GM12864 (cell line): ENCODE results near the gene MAPK8IP3.

Experiments
- DNase-seq: peaks from one replicate; pipeline ENCODE4 v3.0.0-alpha.2; 2011; ENCODE audit warnings: low read depth
- H3K4me3 ChIP-seq: 2 replicates; pipeline ENCODE4 v1.5.1; 2011; ENCODE audit warnings: mild to moderate bottlenecking, low read depth, low read length, control low read depth
- TF ChIP-seq, protein P1 (sequence below): IDR thresholded peaks from 2 replicates; pipeline ENCODE4 v1.5.1; 2011; ENCODE audit warnings: low read depth, mild to moderate bottlenecking, moderate library complexity, low read length, control low read depth, inconsistent platforms; ENCODE audit errors: missing control alignments

The MAPK8IP3 gene

DNA sequence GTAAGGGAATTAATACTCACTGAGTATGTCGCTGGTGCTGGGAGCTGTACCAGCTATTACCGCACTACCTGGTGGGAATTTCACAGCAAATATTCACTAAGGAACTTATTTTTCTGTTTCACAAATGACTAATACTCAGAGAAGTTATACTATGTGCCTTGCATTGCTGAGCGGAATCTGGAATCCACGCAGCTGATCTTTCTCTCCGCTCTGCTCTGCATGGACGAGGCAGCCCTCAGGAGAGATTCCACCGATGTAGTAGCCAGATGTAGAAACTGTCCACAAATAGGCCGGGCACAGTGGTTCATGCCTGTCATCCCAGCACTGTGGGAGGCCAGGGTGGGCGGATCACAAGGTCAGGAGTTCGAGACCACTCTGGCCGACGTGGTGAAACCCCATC, 48.2 kb downstream of the MAPK8IP3 start:
- no peak overlapping the region for H3K4me3 ChIP-seq

GRCh38 chr16:1757714-1758461, 51.9 kb downstream of the MAPK8IP3 start:
- no peak for DNase-seq
- no peak overlapping the region for H3K4me3 ChIP-seq
- TF ChIP-seq, protein P1, sequence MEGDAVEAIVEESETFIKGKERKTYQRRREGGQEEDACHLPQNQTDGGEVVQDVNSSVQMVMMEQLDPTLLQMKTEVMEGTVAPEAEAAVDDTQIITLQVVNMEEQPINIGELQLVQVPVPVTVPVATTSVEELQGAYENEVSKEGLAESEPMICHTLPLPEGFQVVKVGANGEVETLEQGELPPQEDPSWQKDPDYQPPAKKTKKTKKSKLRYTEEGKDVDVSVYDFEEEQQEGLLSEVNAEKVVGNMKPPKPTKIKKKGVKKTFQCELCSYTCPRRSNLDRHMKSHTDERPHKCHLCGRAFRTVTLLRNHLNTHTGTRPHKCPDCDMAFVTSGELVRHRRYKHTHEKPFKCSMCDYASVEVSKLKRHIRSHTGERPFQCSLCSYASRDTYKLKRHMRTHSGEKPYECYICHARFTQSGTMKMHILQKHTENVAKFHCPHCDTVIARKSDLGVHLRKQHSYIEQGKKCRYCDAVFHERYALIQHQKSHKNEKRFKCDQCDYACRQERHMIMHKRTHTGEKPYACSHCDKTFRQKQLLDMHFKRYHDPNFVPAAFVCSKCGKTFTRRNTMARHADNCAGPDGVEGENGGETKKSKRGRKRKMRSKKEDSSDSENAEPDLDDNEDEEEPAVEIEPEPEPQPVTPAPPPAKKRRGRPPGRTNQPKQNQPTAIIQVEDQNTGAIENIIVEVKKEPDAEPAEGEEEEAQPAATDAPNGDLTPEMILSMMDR = no peak

More for the DNA sequence above, 48.2 kb downstream of the MAPK8IP3 start:
- TF ChIP-seq, protein P1 = no peak
- no peak for DNase-seq

DNA sequence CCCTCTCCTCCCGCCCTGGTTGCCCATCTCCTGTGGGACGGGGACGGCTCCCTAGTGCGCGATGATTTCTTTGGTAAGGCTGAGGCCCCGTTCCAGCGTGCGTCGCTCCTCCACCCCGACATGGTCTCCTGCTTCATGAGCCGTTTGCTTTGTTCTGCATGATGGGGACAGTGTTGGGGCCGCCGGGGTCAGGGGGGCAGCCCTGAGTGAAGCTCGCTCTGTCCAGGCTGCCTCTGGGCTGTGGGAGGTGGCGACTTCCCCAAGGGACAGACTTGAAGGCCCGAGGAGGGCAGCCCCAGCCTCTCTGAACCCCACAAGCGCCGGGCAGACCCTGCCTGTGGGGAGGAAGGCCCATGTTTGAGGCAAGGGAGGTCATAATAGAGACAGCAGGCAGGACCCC, 52.9 kb downstream of the MAPK8IP3 start:
- TF ChIP-seq, protein P1 = no peak
- DNase-seq = no peak
- no peak overlapping the region for H3K4me3 ChIP-seq

DNA sequence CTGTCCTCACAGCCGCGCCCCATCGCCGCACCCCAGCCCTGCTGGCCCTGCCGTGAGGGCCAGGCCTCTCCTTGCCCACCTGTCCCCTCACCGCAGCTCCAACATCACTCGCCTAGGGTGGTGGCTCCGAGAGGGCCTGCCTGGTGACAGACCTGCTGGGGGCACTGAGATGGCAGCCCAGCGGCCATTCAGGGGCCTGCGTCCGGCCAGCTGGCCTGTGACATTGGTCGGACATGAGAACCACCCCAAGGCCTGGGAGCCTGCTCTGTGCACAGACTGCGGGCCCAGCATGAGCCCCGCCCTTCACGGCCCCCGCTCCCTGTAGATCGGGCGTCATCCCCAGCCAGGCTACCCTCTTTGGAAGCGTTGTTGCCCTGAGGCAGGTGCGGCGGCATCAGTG, 53.5 kb downstream of the MAPK8IP3 start:
- TF ChIP-seq, protein P1 = no peak
- H3K4me3 ChIP-seq = no peak overlapping the region
- DNase-seq = no peak

GRCh38 chr16:1760911-1761310, 54.9 kb downstream of the MAPK8IP3 start:
- H3K4me3 ChIP-seq = no peak overlapping the region
- no peak for DNase-seq
- TF ChIP-seq, protein P1 = no peak

GRCh38 chr16:1761751-1762150, 55.8 kb downstream of the MAPK8IP3 start:
- TF ChIP-seq, protein P1 = no peak
- no peak overlapping the region for H3K4me3 ChIP-seq
- DNase-seq = no peak
